ENCODE measurements around the gene VCAN. TPM values are rescaled to one million over a fixed set of nuclear protein-coding genes. Genes with fewer than 3 reads are reported as not detected.

Gene VCAN
- total RNA-seq, 1 experiment from 2014 or later: 0.72 TPM

DNA sequence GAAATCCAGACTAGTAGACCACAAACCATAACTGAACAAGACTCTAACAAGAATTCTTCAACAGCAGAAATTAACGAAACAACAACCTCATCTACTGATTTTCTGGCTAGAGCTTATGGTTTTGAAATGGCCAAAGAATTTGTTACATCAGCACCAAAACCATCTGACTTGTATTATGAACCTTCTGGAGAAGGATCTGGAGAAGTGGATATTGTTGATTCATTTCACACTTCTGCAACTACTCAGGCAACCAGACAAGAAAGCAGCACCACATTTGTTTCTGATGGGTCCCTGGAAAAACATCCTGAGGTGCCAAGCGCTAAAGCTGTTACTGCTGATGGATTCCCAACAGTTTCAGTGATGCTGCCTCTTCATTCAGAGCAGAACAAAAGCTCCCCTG is 68.6 kb downstream of the VCAN start:
- intact Hi-C loops (cut with micrococcal nuclease; ENCODE audit: unreplicated experiment): no loop called here

DNA sequence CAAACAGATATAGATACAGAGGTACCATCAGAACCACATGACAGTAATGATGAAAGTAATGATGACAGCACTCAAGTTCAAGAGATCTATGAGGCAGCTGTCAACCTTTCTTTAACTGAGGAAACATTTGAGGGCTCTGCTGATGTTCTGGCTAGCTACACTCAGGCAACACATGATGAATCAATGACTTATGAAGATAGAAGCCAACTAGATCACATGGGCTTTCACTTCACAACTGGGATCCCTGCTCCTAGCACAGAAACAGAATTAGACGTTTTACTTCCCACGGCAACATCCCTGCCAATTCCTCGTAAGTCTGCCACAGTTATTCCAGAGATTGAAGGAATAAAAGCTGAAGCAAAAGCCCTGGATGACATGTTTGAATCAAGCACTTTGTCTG is 69.2 kb downstream of the VCAN start:
- no TSS peak for BruUV-seq (replicated peaks)
- intact Hi-C loops (cut with micrococcal nuclease; ENCODE audit: unreplicated experiment): no loop called here
- ATAC-seq (no peak), DNase-seq (ENCODE audit: low read depth, low spot score) (no peak)
- POLR2A ChIA-PET: no interaction called here
- Histone ChIP-seq H3K4me1 (ENCODE audit: control insufficient read depth, insufficient read depth, low read length) (no peaks in the 10 kb centered on the region), H3K4me3 (ENCODE audit: low read depth in 2 of 2, low read length in 2 of 2) (no peak overlapping the region), H3K9me3 (ENCODE audit: control insufficient read depth, insufficient read depth, low read depth, low read length) (no peaks in the 10 kb centered on the region), H3K36me3 (ENCODE audit: control insufficient read depth, insufficient read depth, low read length) (no peaks in the 10 kb centered on the region), H3K27ac (ENCODE audit: low read length) (no peak overlapping the region), H3K27me3 (ENCODE audit: control insufficient read depth, insufficient read depth, low read length) (no peaks in the 10 kb centered on the region; the same call in none of the 2 replicates)
- TF ChIP-seq, protein P1, sequence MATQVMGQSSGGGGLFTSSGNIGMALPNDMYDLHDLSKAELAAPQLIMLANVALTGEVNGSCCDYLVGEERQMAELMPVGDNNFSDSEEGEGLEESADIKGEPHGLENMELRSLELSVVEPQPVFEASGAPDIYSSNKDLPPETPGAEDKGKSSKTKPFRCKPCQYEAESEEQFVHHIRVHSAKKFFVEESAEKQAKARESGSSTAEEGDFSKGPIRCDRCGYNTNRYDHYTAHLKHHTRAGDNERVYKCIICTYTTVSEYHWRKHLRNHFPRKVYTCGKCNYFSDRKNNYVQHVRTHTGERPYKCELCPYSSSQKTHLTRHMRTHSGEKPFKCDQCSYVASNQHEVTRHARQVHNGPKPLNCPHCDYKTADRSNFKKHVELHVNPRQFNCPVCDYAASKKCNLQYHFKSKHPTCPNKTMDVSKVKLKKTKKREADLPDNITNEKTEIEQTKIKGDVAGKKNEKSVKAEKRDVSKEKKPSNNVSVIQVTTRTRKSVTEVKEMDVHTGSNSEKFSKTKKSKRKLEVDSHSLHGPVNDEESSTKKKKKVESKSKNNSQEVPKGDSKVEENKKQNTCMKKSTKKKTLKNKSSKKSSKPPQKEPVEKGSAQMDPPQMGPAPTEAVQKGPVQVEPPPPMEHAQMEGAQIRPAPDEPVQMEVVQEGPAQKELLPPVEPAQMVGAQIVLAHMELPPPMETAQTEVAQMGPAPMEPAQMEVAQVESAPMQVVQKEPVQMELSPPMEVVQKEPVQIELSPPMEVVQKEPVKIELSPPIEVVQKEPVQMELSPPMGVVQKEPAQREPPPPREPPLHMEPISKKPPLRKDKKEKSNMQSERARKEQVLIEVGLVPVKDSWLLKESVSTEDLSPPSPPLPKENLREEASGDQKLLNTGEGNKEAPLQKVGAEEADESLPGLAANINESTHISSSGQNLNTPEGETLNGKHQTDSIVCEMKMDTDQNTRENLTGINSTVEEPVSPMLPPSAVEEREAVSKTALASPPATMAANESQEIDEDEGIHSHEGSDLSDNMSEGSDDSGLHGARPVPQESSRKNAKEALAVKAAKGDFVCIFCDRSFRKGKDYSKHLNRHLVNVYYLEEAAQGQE (IDR thresholded peaks at IDR 0.05; ENCODE audit: insufficient read depth in 1 of 2, low read depth in 2 of 2, low read length in 1 of 2): no peak
- TF ChIP-seq TCF7L2 (IDR thresholded peaks at IDR 0.05; ENCODE audit: low read depth, low read length): no peak
- in situ Hi-C loops (cut with HindIII; ENCODE audit: low pct_unique_long_range_greater_than_20kb, low sequenced_read_pairs): no loop called here
- CTCF ChIA-PET: no interaction called here

More for the DNA sequence above, 68.6 kb downstream of the VCAN start:
- no peaks in the 10 kb centered on the region; the same call in none of the 2 replicates for H3K27me3 ChIP-seq (ENCODE audit: control insufficient read depth, insufficient read depth, low read length)
- in situ Hi-C loops (cut with HindIII; ENCODE audit: low pct_unique_long_range_greater_than_20kb, low sequenced_read_pairs): no loop called here
- TF ChIP-seq, protein P1 (IDR thresholded peaks at IDR 0.05; ENCODE audit: insufficient read depth in 1 of 2, low read depth in 2 of 2, low read length in 1 of 2): no peak
- TF ChIP-seq TCF7L2 (IDR thresholded peaks at IDR 0.05; ENCODE audit: low read depth, low read length) (no peak), SIN3A (IDR thresholded peaks at IDR 0.05; ENCODE audit: borderline replicate concordance, insufficient read depth, low read depth, low read length) (no peak)
- H3K36me3 ChIP-seq (ENCODE audit: control insufficient read depth, insufficient read depth, low read length): no peaks in the 10 kb centered on the region
- ChIA-PET POLR2A (no interaction called here), CTCF (no interaction called here)
- no TSS peak for BruUV-seq (replicated peaks)
- H3K4me3 ChIP-seq (ENCODE audit: low read depth in 2 of 2, low read length in 2 of 2): no peak overlapping the region
- no peaks in the 10 kb centered on the region for H3K4me1 ChIP-seq (ENCODE audit: control insufficient read depth, insufficient read depth, low read length)
- no peak overlapping the region for H3K27ac ChIP-seq (ENCODE audit: low read length)
- no peaks in the 10 kb centered on the region for H3K9me3 ChIP-seq (ENCODE audit: control insufficient read depth, insufficient read depth, low read depth, low read length)
- no peak for DNase-seq (ENCODE audit: low read depth, low spot score)
- no peak for ATAC-seq

DNA sequence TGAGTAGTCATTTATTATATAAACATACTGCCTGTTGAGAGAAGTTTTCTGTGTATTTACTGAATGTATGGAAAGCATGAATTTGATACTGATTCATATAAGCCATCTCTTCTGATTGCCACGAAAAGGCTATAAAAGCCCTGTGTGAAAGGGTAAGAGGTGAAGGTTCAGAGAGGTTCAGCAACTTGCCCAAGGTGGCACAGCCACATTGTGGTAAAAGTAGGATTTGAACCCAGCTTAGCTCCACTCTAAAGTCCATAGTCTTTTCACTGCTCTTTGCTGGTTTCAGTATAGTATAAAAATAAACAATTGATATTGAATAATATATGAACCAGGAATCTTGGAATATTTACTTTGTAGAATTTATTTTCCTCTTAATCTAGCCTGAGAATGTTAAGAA is 71.3 kb downstream of the VCAN start:
- in situ Hi-C loops (cut with HindIII; ENCODE audit: low pct_unique_long_range_greater_than_20kb, low sequenced_read_pairs) (no loop called here), intact Hi-C loops (cut with micrococcal nuclease; ENCODE audit: unreplicated experiment) (no loop called here)
- Histone ChIP-seq H3K36me3 (ENCODE audit: control insufficient read depth, insufficient read depth, low read length) (no peaks in the 10 kb centered on the region), H3K4me3 (ENCODE audit: low read depth in 2 of 2, low read length in 2 of 2) (no peak overlapping the region), H3K27ac (ENCODE audit: low read length) (no peak overlapping the region), H3K4me1 (ENCODE audit: control insufficient read depth, insufficient read depth, low read length) (no peaks in the 10 kb centered on the region), H3K27me3 (ENCODE audit: control insufficient read depth, insufficient read depth, low read length) (no peaks in the 10 kb centered on the region; the same call in 1 of the 2 replicates), H3K9me3 (ENCODE audit: control insufficient read depth, insufficient read depth, low read depth, low read length) (no peaks in the 10 kb centered on the region)
- TF ChIP-seq POLR2AphosphoS5 (IDR thresholded peaks at IDR 0.05; ENCODE audit: low read depth, low read length) (no peak), TCF7L2 (IDR thresholded peaks at IDR 0.05; ENCODE audit: low read depth, low read length) (no peak), SIN3A (IDR thresholded peaks at IDR 0.05; ENCODE audit: borderline replicate concordance, insufficient read depth, low read depth, low read length) (no peak)
- TF ChIP-seq, protein P1 (IDR thresholded peaks at IDR 0.05; ENCODE audit: insufficient read depth in 1 of 2, low read depth in 2 of 2, low read length in 1 of 2): no peak
- TF ChIP-seq, protein P2, sequence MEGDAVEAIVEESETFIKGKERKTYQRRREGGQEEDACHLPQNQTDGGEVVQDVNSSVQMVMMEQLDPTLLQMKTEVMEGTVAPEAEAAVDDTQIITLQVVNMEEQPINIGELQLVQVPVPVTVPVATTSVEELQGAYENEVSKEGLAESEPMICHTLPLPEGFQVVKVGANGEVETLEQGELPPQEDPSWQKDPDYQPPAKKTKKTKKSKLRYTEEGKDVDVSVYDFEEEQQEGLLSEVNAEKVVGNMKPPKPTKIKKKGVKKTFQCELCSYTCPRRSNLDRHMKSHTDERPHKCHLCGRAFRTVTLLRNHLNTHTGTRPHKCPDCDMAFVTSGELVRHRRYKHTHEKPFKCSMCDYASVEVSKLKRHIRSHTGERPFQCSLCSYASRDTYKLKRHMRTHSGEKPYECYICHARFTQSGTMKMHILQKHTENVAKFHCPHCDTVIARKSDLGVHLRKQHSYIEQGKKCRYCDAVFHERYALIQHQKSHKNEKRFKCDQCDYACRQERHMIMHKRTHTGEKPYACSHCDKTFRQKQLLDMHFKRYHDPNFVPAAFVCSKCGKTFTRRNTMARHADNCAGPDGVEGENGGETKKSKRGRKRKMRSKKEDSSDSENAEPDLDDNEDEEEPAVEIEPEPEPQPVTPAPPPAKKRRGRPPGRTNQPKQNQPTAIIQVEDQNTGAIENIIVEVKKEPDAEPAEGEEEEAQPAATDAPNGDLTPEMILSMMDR (IDR thresholded peaks at IDR 0.05): no peak
- ChIA-PET CTCF (no interaction called here), POLR2A (no interaction called here)
- BruUV-seq (replicated peaks): no TSS peak
- ATAC-seq (no peak), DNase-seq (ENCODE audit: low read depth, low spot score) (no peak)
